HL-60/S4 treated with retinoic acid at 250 ng/mL for 4 days and 3 days (cell line): ENCODE results near the gene MBD1.
"Not testable (repeated sequence)": the region's sequence is repeated elsewhere in the genome, so short reads cannot be mapped to it uniquely, and the experiment has no call there.

ENCODE experiments used
- in situ Hi-C: fragments of 300-500 bp; cut with MboI; formaldehyde crosslinking; loops from 2 replicates; pipeline ENCODE4 v1.7.0; 2022; ENCODE audit warnings: low sequenced_read_pairs

Gene MBD1

DNA sequence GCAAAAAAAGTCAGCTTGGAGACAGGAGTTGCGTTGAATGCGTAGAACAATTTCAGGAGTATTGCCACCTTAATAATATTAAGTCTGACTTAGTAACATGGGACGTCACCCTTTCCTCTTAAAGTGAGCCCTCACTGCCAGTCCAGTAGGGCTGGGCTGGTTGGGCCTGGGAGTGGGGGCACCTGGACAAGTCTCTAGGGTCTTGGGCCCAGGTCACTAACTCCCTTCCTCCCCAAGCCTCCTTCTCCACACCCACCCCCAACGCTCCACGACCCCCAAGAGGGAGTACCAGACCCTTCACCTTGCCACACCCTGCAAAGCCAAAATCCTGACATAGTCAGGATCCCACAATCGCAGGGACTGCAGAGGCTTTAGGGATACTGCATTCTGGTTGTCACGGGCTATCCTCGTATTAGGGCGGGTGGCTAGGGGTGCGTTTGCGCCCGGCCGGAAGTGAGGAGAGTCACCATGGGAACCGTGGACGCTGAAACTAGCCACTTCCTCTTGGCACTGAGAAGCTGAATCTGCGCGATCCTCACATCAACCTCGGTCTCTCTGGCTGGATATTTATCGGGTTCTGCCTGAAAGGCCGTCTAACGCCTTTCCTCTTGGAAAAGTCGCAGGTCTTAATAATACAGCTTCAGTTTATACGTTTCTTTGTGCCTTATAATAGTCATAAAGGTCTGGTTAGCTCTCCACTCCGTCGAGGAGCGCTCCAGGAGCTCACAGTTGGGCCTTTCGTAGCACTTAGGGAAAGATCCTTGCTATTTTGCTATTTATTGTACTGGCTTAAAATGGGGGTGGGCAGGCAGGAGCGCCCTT, 16.5 kb upstream of the MBD1 start:
- in situ Hi-C loops: no loop called here

DNA sequence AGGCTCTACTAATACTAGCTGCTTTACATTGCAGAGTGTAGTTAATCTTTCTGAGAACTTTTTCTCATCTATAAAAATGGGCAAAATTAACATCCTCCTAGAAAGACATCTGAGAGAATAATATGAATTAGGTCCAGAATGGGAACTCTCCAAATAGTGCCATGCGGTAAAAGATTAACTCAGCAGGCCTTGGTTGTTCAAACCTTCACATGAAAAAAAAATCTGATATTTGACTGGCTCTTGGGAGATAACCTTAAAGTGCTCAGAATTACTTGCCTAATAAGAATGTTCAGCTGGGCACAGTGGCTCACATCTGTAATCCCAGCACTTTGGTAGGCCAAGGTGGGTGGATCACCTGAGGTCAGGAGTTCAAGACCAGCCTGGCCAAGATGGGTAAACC, 11.7 kb upstream of the MBD1 start:
- in situ Hi-C loops: no loop called here

DNA sequence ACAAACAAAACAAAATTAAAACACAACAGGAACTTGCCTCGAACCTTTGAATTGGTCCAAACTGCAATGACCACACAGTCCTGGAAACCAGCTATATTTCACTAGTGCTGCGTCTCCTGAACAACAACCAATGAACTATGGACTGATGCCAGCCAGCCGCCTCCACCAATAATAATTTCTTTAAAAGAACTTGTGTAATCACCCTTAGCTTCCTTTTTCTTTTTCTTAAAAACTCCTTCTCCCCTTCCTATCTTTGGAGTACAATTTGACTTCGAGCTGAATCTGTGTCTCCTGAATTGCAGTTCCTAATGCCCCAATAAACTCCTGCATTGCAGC, 7.8 kb upstream of the MBD1 start:
- in situ Hi-C loops: no loop called here

DNA sequence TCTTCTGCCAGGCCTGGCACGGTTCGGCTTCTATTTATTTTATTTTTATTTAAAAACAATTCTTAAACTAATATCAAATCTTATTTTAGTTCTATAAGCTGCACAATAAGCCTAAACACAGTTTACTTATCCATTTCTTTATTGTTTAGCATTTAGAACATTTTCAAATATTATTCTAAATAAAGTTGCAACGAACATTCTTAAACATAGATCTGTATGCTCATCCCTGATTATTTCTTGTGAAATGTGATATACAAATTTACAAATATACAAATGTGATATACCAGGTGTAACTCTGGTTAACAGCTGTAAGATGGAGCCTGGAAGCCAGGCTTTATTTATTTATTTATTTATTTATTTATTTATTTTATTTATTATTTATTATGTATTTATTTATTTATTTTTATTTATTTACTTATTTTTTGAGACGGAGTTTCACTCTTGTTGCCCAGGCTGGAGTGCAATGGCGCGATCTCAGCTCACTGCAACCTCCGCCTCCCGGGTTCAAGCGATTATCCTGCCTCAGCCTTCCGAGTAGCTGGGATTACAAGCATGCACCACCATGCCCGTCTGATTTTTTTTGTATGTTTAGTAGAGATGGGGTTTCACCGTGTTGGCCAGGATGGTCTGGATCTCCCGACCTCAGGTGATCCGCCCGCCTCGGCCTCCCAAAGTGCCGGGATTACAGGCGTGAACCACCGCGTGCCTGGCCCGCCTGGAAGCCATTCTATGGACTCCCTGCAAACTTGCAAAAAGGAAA, 7.2 kb upstream of the MBD1 start:
- in situ Hi-C loops: not testable (repeated sequence)

DNA sequence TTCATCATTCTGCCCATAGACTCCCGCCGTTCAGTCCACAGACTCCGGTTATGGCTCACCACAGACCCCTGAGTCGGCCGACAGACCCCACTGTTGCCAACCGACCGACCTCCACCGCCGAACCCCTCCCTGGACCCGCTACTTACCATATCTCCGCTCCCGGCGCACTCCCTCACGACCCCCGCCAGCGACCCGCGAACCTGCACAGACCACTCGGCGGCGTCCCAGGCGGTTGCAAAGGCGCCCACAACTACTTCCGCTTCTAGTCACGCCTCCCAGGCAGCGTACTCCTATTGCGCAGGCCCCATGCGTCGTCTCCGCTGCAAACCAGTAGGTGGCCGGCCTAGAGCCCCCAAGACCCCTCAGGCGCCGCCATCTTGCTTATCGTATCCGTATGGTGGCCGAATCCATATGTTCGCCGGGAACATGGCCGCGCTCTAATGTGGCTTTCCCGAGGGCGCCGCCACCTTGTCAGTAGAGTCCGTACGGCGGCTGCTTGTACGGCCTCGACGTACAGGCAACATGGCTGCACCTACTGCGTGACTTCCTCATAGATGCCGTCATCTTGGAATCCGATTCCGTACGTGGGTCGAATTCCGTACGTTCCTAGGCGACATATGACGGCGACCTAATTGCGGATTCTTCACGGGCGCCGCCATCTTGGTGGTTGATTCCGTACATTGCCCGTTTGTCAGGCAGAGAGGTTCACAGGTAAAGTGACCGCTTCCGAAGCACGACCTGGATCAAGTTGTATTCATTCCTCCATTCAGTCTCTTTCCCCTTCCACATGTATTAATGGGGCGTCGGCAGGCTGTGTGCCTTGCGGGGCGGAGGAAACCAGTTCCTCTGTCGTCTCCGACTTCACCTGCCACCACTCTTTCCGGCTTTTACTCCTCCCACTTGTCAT, 6.4 kb upstream of the MBD1 start, which contains the start of gene CXXC1:
Gene CXXC1, minus strand, starts transcription at position 252 of the 907 bp plus-strand sequence. Its CDS starts 103 bp downstream, at position 149.
- in situ Hi-C loops: no loop called here

DNA sequence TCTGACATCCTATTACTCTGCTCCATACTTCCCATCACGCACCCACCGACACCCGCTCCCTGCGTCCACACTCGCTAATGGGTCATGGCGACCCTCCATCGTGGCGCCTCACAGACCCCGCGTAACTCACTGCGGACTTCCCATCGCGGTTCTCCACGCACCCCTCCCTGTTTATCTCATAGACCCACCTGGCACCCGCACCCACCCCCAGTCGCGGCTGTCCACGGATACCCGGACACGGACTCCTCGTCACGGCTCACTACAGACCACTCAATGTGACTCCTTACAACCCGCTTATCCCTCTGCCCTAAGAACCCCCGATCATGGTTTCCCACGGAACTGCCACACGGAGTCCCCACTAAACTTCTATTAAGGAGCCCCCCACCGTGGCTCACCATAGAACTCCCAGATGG, 5.7 kb upstream of the MBD1 start:
- in situ Hi-C loops: no loop called here

DNA sequence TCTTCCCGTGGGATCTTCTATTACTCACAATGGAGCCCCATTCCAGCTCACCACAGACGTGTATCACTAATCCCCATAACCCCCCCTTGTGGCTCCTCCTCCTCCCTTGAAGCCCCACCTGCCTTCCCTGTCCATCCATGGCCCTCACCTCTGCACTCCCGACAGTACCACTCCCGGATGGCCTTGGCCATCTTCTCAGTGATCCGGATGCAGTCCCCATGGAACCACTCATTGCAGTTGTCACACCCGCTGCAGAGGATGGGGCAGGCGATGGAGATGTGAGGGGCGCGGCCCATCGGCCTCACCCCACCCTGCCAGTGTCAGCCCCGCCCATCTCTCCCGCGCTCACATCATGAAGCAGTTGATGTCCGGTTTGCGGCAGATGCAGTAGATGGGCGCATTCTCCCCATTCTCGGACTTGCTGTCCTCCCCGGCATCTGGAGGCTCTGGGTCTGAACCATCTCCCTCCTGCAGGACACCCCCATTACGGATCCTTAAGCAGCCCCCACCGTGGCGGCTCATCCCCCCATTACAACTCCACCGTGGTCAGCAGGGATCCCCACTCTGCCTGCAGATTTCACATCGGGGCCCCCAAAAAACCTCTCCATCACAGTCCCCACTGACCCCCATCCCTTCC, 5.2 kb upstream of the MBD1 start:
- in situ Hi-C loops: no loop called here

DNA sequence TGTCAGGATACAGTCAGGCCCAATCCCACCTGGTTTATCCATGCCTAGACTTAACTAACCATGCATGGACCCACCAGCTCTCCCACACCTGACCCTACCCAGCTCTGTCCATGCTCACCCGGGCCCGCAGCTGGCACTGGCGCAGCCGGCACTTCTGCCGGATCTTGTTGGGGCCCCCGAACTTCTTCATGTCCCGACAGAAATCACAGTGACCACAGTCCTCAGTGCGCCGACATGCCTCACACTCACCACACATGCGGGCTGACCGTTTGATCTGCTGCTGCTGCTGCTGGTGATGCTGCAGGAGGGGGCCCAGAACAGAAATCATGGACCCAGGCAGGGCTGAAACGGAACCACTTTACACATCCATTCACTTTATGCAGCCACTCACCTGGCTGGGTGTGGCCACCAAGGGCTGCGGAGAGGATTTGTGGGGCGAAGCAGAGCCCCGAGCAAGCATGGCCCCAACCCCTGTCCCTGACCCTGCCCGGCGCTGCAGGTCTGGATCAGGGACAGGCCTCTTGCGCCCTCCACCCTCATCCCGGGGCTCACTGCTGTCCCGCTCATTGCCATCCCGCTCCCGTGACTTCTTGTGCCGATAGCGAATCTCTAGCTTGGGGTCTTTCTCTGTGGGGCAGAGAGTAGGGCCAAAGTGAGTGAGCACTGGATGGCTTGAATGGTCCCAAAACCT, 4.5 kb upstream of the MBD1 start:
- in situ Hi-C loops: no loop called here

DNA sequence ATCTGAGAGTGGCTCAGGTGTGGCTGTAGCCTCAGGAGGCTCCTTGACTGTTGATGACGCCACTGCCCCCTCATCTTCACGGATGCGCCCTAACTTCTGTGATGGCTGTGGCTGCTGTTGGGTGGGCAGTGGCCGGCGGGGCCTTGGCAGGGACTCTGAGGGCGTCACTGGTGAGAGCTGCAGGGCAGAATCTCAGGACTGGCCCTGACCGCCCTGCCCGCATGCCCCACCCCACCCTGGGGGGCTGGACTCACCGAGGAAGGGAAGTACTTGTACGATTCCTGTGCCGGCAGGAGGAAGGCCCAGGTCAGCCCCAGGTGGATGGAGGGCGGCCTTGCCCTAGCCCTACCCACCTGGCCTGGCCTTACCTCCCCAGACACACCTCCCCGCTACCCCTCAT, 3.7 kb upstream of the MBD1 start:
- in situ Hi-C loops: no loop called here

DNA sequence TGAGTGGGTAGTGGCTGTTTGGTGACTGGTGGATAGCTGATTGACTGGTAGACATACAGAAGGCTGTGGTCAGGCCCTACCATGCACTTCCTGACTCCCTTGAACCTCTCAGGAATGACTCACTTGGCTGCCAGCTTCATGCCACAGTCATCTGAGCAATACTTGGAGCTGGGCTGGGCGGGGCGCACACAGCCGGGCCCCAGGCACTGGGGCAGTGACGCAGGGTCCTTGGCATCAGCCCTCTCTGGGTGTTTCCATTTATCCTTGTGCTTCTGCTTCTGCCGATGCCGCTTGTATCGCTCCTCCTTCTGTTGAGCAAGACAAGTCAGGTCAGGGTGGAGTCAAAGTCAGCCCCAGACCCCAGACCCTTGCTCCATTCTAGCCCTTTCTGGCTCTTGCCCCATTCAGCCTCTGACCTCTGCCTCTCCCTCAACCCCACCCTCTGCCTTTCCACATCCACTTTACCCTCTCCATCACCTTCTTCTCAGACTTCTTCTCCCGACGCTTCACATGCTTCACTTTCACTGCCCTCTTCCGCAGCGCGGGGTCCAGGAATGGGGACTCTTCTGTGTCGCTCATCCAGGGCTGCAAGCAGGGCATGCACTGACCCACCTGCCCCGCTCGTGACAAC, 3.0 kb upstream of the MBD1 start:
- in situ Hi-C loops: no loop called here

DNA sequence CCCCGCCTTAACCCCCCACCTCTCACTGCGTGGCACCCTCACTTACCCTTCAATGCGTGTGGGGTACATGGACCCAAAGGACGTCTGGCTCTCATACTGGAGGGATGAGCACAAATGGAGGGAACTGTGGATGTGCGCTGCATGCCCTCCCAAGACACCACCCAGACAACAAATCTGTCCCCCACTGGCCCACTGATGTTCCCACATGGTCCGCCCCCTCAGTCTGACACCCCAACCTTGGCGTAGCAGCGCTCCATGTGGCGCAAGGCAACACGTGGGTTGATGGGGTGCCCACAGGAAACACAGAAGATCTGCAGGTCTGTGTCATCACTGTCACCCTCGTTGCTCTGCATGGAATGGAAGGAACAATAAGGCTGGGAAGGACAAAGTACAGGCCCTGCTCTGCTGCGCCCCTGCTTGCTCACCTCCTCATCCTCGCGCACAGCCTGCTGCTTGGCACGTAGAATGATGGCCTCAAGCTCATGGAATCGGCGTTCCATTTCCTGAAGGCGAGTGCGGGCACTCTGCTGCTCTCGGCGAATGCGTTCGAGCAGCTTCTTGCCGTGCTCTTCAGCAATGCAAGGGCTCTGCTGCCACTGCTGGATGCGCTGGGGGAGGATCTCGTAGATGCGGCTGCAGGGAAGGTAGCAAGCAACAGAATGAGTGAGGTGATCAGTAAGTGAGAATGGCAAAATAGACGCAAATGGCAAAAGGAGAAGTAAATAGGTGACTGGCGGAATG, 2.3 kb upstream of the MBD1 start:
- in situ Hi-C loops: no loop called here

DNA sequence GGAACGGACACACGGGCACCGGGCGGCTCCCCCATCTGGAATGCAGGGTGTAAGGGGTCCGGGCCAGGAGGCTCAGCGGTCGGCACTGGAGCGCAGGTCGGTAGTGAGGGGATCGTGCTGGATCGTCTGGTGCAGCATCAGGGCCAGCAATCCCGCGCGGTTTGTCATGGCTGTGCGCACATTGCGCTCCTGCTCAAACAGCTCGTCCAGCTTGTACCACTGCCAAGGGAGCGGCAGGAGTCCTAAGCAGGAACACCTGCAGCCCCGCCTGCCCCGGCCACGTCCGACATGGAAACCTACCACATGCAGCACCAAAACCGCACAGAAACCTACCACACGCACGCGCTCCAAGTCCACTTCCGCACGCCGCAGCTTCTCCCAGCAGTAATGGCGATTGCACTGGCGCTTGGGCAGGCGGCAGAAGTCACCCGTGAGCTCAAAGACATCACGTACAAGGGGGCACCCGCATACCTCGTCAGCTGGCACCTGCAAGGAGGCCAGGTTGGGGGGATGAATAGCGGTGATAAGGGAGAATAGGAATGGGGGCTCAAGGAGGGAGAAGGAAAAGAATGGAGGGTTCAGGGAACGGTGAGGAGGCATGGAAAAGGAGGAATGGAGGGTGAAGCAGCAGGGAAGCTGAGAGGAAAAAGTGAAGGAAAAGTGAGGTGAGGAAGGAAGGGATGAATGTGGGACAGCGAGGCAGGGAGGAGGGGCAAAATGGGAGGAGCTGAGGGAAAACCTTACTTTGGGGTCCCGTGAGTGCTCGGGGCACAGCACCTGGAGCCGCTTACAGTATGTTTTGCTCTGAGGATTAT, 1.4 kb upstream of the MBD1 start:
- in situ Hi-C loops: no loop called here

DNA sequence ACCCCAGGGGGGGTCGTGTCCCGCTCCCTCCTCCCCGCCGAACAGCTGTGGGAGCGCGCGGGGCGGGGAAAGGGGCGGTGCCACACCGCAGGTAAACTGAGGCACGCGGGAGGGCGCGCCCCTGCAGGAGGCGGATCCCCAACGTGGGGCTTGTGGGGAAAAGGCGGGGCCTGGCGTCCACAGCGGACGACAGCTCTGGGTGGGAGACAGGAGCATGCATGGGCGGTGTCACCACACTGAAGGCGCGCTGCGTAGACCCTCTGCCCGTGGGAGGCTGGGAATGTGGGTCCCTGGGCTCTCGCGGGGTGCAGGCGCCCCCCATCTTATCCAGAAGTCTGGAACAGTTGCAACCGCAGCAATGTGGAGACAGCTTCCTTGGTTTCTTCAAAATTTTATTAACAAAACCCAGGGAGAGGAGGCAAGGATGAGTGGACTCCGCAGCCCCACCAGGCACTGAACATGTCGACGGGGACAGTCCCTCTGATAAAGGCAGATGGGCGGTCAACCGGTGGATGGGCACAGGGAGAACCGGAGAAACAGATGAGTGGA, 723 bp upstream of the MBD1 start:
- in situ Hi-C loops: no loop called here

DNA sequence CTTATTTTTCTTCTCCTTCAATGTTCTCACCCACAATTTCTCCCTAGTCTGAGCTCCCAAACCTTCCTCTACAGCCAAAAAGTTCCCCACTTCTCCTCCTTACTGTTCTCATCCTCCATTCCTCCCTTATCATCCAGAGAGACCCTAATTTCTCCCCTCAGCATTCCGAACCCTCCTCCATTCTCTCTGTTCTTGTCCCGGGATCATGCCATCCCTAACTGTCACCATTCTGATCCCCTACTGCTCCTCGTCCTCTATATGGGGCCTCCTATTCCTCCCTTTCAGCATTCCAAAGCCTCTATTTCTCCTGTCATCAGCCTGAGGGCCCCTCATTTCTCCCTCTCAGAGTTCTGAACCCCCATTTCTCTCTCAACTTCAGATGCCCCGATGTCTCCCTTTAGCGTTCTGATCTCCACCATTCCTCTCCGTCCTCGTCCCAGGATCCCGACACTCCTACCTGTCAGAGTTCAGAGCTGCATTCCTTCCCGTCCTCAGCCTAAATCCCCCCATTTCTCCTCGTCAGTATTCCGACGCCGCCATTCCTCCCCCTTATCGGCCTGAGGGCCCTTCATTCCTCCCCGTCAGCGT, 522 bp downstream of the MBD1 start:
- in situ Hi-C loops: no loop called here

DNA sequence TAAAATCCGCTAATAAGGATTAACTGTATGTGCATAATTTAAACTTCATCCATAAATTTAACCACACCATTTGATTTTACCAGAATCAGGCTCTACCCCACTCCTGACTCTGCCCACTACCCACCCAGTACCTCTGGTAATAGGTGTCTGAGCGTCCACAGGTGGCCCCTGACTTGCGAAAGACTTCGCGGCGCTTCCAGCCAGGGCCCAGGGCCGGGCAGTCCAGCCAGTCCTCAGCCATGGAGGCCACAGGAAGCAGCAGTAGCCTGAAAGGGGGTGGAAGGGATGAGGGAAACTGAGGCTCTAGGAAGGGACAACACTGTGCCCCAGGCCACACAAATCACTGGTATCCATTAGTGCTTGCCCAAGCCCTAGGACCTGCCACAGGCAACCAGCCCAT, 1.6 kb downstream of the MBD1 start:
- in situ Hi-C loops: no loop called here

DNA sequence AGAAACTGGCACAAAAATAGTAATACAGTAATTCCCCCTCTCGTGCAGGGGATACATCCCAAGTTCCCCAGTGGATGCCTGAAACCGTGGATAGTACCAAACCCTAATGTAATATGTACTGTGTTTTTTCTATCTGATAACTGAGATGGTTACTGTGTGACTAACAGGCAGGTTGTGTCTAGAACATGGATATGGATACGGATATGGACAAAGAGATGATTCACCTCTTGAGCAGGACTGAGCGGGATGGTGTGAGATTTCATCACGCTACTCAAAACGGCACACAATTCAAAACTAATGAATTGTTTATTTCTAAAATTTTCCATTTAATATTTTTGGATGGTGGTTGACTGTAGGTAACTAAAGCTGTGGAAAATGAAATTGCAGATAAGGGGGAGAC, 3.4 kb downstream of the MBD1 start:
- in situ Hi-C loops: no loop called here

DNA sequence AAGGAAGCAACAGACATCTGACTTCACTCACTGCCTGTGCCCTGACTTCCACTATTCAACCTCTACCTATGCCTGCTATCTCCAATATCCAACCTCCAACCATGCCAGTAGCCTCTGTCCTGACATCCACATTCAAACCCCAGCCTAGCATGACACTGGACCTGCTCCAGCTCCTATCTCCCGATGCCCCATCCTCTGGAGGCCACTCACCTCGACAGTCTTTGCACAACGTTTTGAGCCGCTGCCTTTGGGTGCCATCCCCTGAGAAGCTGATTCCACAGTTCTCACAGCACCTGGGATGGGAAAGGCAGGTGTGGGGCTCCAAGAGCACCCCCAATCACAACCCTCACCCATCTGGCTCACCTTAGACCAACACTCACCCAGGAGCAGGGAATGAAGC, 4.9 kb downstream of the MBD1 start:
- in situ Hi-C loops: no loop called here
